Fibroblast of lung (primary cell): ENCODE data around the gene OR6C65. TPM values are rescaled to one million over a fixed set of nuclear protein-coding genes. Genes with fewer than 3 reads are reported as not detected.
"Not testable (repeated sequence)": the region's sequence is repeated elsewhere in the genome, so short reads cannot be mapped to it uniquely, and the experiment has no call there.

Experiments used
- DNase-seq, 2 donors: peaks; one replicate each; pipeline versions ENCODE4 v3.0.0 to v3.0.0-alpha.2; 2010; ENCODE audit warnings: low read depth in 2 of 2
- H2AFZ ChIP-seq: 2 replicates; pipeline ENCODE4 v1.5.1; 2012; ENCODE audit warnings: low read length, control low read depth, inconsistent platforms
- H3K27ac ChIP-seq: 2 replicates; pipeline ENCODE4 v1.5.1; 2011; ENCODE audit warnings: low read length, control low read depth; ENCODE audit not compliant: insufficient read depth
- H3K27me3 ChIP-seq: 2 replicates; pipeline ENCODE4 v1.5.1; 2011; ENCODE audit warnings: mild to moderate bottlenecking, low read length; ENCODE audit not compliant: control insufficient read depth, insufficient read depth
- H3K36me3 ChIP-seq: 2 replicates; pipeline ENCODE4 v1.5.1; 2011; ENCODE audit warnings: low read length; ENCODE audit not compliant: control insufficient read depth, insufficient read depth
- H3K4me1 ChIP-seq: 2 replicates; pipeline ENCODE4 v1.5.1; 2011; ENCODE audit warnings: low read length; ENCODE audit not compliant: control insufficient read depth, insufficient read depth; ENCODE audit errors: extremely low read depth
- H3K4me2 ChIP-seq: 2 replicates; pipeline ENCODE4 v1.5.1; 2011; ENCODE audit warnings: low read length, control low read depth; ENCODE audit not compliant: insufficient read depth; ENCODE audit errors: extremely low read depth
- H3K4me3 ChIP-seq, 4 experiments: fragments of 200-600 bp in 1 of 4; sonication (generic) in 1 of 4; replicated peaks in 1 of 4; 2 replicates each; pipeline ENCODE4 v1.5.1; 2011 to 2016; ENCODE audit warnings: low read length in 4 of 4, low read depth in 3 of 4, mild to moderate bottlenecking in 3 of 4, control low read depth in 2 of 4, inconsistent platforms in 1 of 4, mixed read lengths in 1 of 4; ENCODE audit not compliant: insufficient read depth in 1 of 4; ENCODE audit errors: control extremely low read depth in 1 of 4
- H3K79me2 ChIP-seq: 2 replicates; pipeline ENCODE4 v1.5.1; 2012; ENCODE audit warnings: mild to moderate bottlenecking, low read length, inconsistent platforms; ENCODE audit not compliant: control insufficient read depth, insufficient read depth
- H3K9ac ChIP-seq: 2 replicates; pipeline ENCODE4 v1.5.1; 2011; ENCODE audit warnings: mild to moderate bottlenecking, low read length, control low read depth; ENCODE audit not compliant: insufficient read depth
- H3K9me3 ChIP-seq: 2 replicates; pipeline ENCODE4 v1.5.1; 2012; ENCODE audit warnings: low read depth, low read length; ENCODE audit not compliant: control insufficient read depth, insufficient read depth
- H4K20me1 ChIP-seq: 2 replicates; pipeline ENCODE4 v1.5.1; 2011; ENCODE audit warnings: low read length; ENCODE audit not compliant: control insufficient read depth, insufficient read depth; ENCODE audit errors: extremely low read depth
- EZH2 ChIP-seq: IDR thresholded peaks from 2 replicates; pipeline ENCODE4 v1.5.1; 2012; ENCODE audit warnings: low read length, control low read depth, mild to moderate bottlenecking; ENCODE audit errors: missing control alignments
- polyA plus RNA-seq, 2 donors: library from polyadenylated mRNA; depleted of rRNA in 1 of 2; stranded (reverse) in 1 of 2; unstranded in 1 of 2; fragments of >200 nt; gene quantifications; 2 replicates each; pipeline ENCODE4 v1.2.1, GENCODE V29; 2011 to 2012; ENCODE audit warnings: missing spikeins in 1 of 2
- total RNA-seq: library from RNA; depleted of rRNA; stranded (reverse); fragments of >200 nt; gene quantifications from 2 replicates; pipeline ENCODE4 v1.2.1, GENCODE V29; 2014
- TF ChIP-seq, protein P1 (sequence below), 2 donors: IDR thresholded peaks in 1 of 2; conservative IDR thresholded peaks in 1 of 2; 1 replicate in 1 of 2; 2 replicates in 1 of 2; pipeline ENCODE4 v1.5.1; 2011 to 2012; ENCODE audit warnings: low read length in 2 of 2, control low read depth in 1 of 2, inconsistent platforms in 1 of 2, low read depth in 1 of 2, mild to moderate bottlenecking in 1 of 2

OR6C65 gene
- total and polyA plus RNA-seq, 2 donors (not counting 1 experiment from before 2014, with no cell fraction given) = not detected

DNA sequence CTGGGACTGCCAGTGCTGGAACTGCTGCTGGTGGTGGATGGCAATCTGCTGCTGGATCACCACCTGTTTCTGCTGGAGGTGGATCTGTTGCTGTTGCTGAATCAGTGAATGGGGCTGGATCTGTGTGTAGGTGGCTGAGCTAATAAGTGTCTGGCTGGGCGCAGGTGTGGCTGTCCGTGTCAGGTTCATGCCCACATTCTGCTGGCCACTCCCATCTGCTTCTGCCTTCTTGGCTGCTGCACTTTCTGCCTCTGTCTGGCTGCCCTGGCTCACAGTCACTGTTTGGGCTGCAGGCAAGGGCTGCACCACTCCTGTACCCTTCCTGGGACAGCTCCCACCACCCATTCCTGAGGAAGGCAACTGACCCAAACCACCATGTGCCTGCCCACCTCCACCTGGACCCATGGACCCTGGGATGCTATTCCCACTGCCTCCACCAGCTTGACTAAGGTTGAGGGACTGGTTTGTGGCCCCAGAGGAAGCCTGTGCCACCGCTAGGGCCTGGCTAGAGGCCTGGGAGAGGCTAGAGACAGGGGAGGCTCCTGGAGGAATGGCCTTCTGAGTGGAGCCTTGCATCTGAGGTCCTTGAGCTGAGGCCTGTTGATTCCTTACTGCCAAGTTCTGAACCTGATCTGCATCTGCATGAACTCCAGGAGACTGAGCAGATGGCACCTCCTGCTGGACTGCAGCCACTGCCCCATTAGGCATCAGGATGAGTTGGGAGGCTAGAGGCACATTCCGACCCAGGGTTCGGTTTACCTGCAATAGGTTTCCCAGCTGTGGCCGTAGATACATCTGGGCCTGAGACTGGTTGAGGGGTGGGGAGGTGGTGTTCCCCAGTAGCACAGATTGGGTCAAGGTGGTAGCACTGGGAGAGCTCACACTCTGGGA, 13.4 kb downstream of the OR6C65 start:
- H4K20me1 ChIP-seq, H3K27me3 ChIP-seq, H3K79me2 ChIP-seq, DNase-seq, H3K4me2 ChIP-seq, H2AFZ ChIP-seq, H3K4me3 ChIP-seq, H3K9ac ChIP-seq, H3K27ac ChIP-seq, H3K9me3 ChIP-seq, H3K36me3 ChIP-seq, H3K4me1 ChIP-seq: not testable (repeated sequence)

DNA sequence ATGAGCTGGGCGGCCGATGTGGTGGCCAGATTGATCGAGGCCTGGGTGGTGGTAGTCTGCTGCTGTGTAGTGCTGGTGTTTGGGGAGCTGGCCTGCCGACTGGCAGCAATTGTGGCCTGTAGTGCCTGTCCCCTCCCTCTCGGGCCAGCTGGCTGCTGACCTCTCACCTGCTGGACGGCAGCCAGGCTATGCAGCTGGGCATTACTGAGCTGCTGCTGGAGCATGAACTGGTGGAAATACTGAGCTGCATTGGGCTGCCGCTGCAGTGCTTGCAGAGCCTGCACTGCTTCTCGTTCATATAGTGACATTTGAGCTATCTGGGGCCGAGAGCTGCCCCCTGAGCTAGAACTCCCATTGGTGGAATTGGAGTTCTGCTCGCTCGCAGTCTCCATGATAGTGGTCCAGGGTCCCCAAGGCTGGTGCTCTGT, 14.1 kb downstream of the OR6C65 start:
- H3K4me2 ChIP-seq, H4K20me1 ChIP-seq, H3K9me3 ChIP-seq, H3K27me3 ChIP-seq, H2AFZ ChIP-seq, H3K27ac ChIP-seq, DNase-seq, H3K79me2 ChIP-seq, H3K9ac ChIP-seq, H3K4me3 ChIP-seq, H3K4me1 ChIP-seq, H3K36me3 ChIP-seq: not testable (repeated sequence)

DNA sequence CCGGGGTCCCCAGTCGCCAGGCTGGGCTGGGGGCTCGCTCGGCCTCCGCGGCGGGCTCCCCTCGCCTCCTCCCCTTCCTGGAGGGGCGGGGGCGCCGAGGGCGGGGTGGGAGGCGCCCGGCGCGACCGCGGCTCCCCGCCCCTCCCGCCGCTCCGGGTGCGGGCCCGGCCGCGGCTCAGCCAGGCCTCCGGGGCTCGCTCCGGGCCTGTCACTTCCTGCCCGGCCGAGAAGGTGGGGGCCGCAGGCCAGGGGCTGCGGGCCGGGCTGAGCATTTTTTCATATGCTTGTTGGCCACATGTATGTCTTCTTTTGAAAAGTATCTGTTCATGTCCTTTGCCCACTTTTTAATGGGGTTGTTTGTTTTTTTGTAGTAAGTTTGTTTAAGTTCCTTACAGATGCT, 14.6 kb downstream of the OR6C65 start:
- not testable (repeated sequence) for H3K4me3 ChIP-seq, H4K20me1 ChIP-seq, H3K9me3 ChIP-seq, DNase-seq, H3K36me3 ChIP-seq, H3K27me3 ChIP-seq, H2AFZ ChIP-seq, H3K4me1 ChIP-seq, H3K4me2 ChIP-seq, H3K27ac ChIP-seq, H3K9ac ChIP-seq, H3K79me2 ChIP-seq

DNA sequence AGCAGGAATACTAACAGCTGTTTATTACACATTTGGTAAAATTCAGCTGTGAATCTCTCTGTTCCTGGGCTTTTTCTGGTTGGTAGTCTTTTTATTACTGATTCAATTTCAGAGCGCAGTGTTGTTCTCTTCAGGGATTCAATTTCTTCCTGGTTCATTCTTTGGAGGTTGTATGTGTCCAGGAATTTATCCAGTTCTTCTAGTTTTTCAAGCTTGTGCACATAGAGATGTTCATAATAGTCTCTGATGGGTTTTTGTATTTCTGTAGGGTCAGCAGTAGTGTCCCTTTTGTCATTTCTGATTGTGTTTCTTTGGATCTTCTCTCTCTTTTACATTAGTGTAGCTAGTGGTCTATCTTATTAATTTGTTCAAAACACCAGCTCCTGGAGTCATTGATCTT, 16.6 kb downstream of the OR6C65 start:
- DNase-seq = no peak
- H3K36me3 ChIP-seq = no peaks in the 10 kb centered on the region

More for the DNA sequence above, 16.6 kb downstream of the OR6C65 start:
- no peaks in the 10 kb centered on the region for H3K27me3 ChIP-seq
- no peaks in the 10 kb centered on the region for H3K4me1 ChIP-seq
- TF ChIP-seq, protein P1, sequence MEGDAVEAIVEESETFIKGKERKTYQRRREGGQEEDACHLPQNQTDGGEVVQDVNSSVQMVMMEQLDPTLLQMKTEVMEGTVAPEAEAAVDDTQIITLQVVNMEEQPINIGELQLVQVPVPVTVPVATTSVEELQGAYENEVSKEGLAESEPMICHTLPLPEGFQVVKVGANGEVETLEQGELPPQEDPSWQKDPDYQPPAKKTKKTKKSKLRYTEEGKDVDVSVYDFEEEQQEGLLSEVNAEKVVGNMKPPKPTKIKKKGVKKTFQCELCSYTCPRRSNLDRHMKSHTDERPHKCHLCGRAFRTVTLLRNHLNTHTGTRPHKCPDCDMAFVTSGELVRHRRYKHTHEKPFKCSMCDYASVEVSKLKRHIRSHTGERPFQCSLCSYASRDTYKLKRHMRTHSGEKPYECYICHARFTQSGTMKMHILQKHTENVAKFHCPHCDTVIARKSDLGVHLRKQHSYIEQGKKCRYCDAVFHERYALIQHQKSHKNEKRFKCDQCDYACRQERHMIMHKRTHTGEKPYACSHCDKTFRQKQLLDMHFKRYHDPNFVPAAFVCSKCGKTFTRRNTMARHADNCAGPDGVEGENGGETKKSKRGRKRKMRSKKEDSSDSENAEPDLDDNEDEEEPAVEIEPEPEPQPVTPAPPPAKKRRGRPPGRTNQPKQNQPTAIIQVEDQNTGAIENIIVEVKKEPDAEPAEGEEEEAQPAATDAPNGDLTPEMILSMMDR (conservative IDR thresholded peaks at IDR 0.05 in 1 of 2, IDR thresholded peaks at IDR 0.05 in 1 of 2; ENCODE audit: low read depth in 1 of 2, low read length in 2 of 2) = no peak
- TF ChIP-seq EZH2 = no peak
- no peak overlapping the region for H3K4me2 ChIP-seq
- no peaks in the 10 kb centered on the region for H3K9me3 ChIP-seq
- no peaks in the 10 kb centered on the region for H3K79me2 ChIP-seq
- H3K9ac ChIP-seq = no peak overlapping the region
- H3K27ac ChIP-seq = no peak overlapping the region
- no peak overlapping the region for H2AFZ ChIP-seq
- no peak overlapping the region for H3K4me3 ChIP-seq
- H4K20me1 ChIP-seq = no peaks in the 10 kb centered on the region
